Esophagus squamous epithelium (tissue), 4 donors: ENCODE results near the gene PIH1D1.

ENCODE experiments used
- POLR2A ChIP-seq, 4 donors: fragments of 450-650 bp; IDR thresholded peaks; one replicate each; pipeline ENCODE4 v1.6.1; 2017; ENCODE audit warnings: antibody characterized with exemption in 4 of 4, mild to moderate bottlenecking in 4 of 4, moderate library complexity in 3 of 4
- TF ChIP-seq, protein P1 (sequence below), 6 experiments: fragments of 450-650 bp in 4 of 6; fragments of 200-600 bp in 2 of 6; sonication (generic) in 2 of 6; IDR thresholded peaks; one replicate each; pipeline ENCODE4 v1.5.1; 2016 to 2019; ENCODE audit warnings: antibody characterized with exemption in 6 of 6, mild to moderate bottlenecking in 4 of 6, moderate library complexity in 4 of 6

DNA sequence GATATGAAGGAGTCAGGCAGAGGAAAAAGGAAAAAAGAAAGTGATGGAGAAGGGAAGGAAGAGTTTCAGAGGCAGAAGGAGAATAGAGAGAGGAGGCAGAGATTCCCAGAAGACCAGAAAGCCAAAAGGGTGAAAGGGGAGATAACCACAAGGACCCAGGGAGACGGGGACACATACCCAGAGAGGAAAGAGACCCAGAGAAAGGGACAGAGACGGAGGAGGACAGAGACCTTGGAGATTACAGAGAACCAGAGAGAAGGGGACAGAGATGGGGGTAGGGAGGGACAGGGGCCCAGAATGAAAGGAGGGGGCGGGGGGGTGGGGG lies 29.8 kb downstream of the PIH1D1 start:
- TF ChIP-seq, protein P1, sequence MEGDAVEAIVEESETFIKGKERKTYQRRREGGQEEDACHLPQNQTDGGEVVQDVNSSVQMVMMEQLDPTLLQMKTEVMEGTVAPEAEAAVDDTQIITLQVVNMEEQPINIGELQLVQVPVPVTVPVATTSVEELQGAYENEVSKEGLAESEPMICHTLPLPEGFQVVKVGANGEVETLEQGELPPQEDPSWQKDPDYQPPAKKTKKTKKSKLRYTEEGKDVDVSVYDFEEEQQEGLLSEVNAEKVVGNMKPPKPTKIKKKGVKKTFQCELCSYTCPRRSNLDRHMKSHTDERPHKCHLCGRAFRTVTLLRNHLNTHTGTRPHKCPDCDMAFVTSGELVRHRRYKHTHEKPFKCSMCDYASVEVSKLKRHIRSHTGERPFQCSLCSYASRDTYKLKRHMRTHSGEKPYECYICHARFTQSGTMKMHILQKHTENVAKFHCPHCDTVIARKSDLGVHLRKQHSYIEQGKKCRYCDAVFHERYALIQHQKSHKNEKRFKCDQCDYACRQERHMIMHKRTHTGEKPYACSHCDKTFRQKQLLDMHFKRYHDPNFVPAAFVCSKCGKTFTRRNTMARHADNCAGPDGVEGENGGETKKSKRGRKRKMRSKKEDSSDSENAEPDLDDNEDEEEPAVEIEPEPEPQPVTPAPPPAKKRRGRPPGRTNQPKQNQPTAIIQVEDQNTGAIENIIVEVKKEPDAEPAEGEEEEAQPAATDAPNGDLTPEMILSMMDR (IDR thresholded peaks at IDR 0.05) = no peak
- TF ChIP-seq POLR2A (IDR thresholded peaks at IDR 0.05) = no peak
